Large intestine (tissue), 3 donors: ENCODE results near the gene APC2. TPM values are rescaled to one million over a fixed set of nuclear protein-coding genes. Genes with fewer than 3 reads are reported as not detected.
"Not testable (repeated sequence)": the region's sequence is repeated elsewhere in the genome, so short reads cannot be mapped to it uniquely, and the experiment has no call there.

Source experiments
- DNase-seq, 2 donors: peaks; one replicate each; pipeline versions ENCODE4 v3.0.0 to v3.0.0-alpha.2; 2013
- H3K27ac ChIP-seq: one replicate; pipeline ENCODE4 v1.5.1; 2013; ENCODE audit warnings: low read length
- H3K27me3 ChIP-seq: 2 replicates; pipeline ENCODE4 v1.6.1; 2013; ENCODE audit warnings: low read length; ENCODE audit not compliant: control insufficient read depth, insufficient read depth
- H3K36me3 ChIP-seq: 2 replicates; pipeline ENCODE4 v1.6.1; 2013; ENCODE audit warnings: low read length; ENCODE audit not compliant: control insufficient read depth, insufficient read depth
- H3K4me1 ChIP-seq: one replicate; pipeline ENCODE4 v1.6.1; 2013; ENCODE audit warnings: low read length; ENCODE audit not compliant: control insufficient read depth, insufficient read depth
- H3K4me3 ChIP-seq: one replicate; pipeline ENCODE4 v1.5.1; 2013; ENCODE audit warnings: low read length
- H3K9me3 ChIP-seq: one replicate; pipeline ENCODE4 v1.6.1; 2013; ENCODE audit warnings: mild to moderate bottlenecking, low read depth, low read length, moderate library complexity; ENCODE audit not compliant: control insufficient read depth
- WGBS: methylation state at CpG from one replicate; pipeline ENCODE4 v1.1.5; 2013; ENCODE audit warnings: low lambda C conversion rate; ENCODE audit not compliant: insufficient coverage; 5-methylcytosine and 5-hydroxymethylcytosine counted together
- polyA plus RNA-seq: library from polyadenylated mRNA; unstranded; fragments of 120-200 nt; gene quantifications from one replicate; pipeline ENCODE4 v1.2.1, GENCODE V29; 2013

Gene APC2
- polyA plus RNA-seq, 1 donor = 5.6 TPM

GRCh38 chr19:1491849-1492170 is 41.9 kb downstream of the APC2 start:
- no CpG with 5 or more reads among the region's 12 CpGs for WGBS
- Histone ChIP-seq H3K27ac (peak overlapping the region; percentile 83), H3K27me3 (peaks cover 5% of the 10 kb centered on the region), H3K4me3 (peak overlapping the region; percentile 92), H3K4me1 (peaks cover 49% of the 10 kb centered on the region), H3K9me3 (peaks cover 12% of the 10 kb centered on the region), H3K36me3 (peaks cover 4% of the 10 kb centered on the region)
- DNase-seq = peak in 1 of 2 donors; percentile 43

DNA sequence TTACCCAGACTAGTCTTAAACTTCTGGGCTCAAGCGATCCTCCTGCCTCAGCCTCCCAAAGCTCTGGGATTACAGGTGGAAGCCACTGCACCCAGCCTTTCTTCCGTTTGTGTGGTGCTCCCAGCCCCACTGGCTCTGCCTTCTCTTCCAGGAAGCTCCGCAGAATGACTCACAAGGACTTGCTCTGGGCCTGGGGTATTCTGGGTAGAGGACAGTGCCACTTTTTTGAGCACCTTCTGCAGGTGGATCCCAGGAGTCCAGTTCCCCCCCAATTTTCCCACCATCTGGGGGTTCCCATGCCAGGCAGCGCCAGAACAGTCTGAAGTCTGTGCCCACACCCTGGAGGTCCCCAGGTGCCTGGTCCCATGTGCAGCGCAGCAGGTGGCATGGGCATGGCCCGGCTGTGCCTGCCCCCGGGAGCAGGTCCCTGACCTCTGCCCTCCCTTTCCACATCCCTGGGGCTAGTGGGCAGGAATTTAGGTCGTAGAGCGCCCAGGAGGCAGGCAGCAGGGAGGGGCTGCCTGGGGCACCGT is 42.6 kb downstream of the APC2 start:
- Histone ChIP-seq H3K27me3 (peaks cover 5% of the 10 kb centered on the region), H3K4me3 (peak overlapping the region; percentile 92), H3K27ac (peak overlapping the region; percentile 83), H3K36me3 (peaks cover 7% of the 10 kb centered on the region), H3K4me1 (peaks cover 56% of the 10 kb centered on the region), H3K9me3 (peaks cover 18% of the 10 kb centered on the region)
- DNase-seq = peak in 1 of 2 donors; percentile 82
- WGBS = no CpG with 5 or more reads among the region's 10 CpGs

DNA sequence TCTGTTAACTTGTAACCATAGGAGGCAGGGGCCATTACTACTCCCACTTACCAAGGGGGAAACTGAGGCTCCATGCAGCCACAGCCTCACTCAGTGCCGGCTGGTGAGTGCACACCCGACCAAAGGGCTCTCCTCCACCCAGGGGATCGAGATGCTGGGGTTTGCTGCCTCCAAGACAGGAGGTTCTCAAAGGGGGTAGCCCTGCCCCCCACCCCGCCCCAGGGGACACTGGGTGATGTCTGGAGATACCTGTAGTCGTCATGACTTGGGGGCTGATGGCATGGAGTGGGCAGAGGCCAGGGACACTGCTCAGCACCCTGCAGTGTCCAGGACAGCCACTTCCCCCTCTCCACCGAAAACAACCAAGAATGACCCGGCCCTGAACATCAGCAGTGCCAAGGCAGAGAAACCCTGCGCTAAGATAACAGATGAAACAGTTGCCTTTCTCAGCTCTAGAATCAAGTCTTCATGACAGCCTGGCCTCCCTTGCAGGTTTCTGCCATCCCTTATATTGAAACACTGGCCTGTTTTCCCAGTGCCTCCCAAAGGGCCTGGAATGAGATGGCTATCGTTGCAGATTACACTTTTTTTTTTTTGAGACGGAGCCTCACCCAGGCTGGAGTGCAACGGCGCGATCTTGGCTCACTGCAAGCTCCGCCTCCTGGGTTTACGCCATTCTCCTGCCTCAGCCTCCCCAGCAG is 44.3 kb downstream of the APC2 start:
- WGBS = no CpG with 5 or more reads among the region's 15 CpGs
- H3K4me1 ChIP-seq = peaks cover 63% of the 10 kb centered on the region

DNA sequence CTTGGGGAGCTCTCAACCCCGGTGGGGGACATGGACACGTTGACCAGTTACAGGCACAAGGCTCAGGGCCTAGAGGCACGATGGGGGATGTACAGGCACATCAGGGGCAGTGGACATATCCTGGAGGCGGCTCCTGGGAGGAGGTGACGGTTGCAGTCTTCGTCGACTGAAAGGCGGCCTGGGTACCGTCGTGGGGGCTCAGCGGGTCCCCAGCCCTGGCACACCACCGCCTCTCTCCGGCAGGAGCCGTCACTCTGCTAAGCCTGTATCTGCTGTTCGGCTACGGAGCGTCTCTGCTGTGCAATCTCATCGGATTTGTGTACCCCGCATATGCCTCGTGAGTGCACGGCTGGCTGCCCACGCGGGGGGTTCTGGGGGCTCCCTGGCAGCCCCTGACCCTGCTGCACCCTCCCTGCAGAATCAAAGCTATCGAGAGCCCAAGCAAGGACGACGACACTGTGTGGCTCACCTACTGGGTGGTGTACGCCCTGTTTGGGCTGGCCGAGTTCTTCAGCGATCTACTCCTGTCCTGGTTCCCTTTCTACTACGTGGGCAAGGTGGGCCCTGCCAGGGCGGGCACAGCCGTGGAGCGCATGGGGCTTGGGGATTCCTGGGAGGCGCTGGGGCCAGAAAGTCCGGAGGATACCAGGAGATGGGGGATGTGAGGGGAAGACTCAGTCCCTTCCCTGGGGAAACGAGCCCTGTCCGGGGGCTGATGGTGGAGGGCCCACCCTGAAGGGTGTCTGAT is 45.3 kb downstream of the APC2 start:
- no CpG with 5 or more reads among the region's 37 CpGs for WGBS
- H3K27me3 ChIP-seq = peaks cover 5% of the 10 kb centered on the region

More for the DNA sequence above, 44.3 kb downstream of the APC2 start:
- no peak for DNase-seq
- Histone ChIP-seq H3K36me3 (peaks cover 11% of the 10 kb centered on the region), H3K4me3 (no peak overlapping the region), H3K9me3 (peaks cover 20% of the 10 kb centered on the region), H3K27ac (peak overlapping the region; percentile 83), H3K27me3 (peaks cover 5% of the 10 kb centered on the region)

GRCh38 chr19:1495799-1496713 is 46.1 kb downstream of the APC2 start:
- Histone ChIP-seq H3K36me3 (peaks cover 11% of the 10 kb centered on the region), H3K27me3 (peaks cover 5% of the 10 kb centered on the region), H3K4me1 (peaks cover 56% of the 10 kb centered on the region), H3K4me3 (no peak overlapping the region), H3K9me3 (peaks cover 34% of the 10 kb centered on the region), H3K27ac (no peak overlapping the region)
- DNase-seq = no peak
- no CpG with 5 or more reads among the region's 40 CpGs for WGBS

More for the DNA sequence above, 45.3 kb downstream of the APC2 start:
- peak overlapping the region; percentile 27 for H3K27ac ChIP-seq
- peaks cover 29% of the 10 kb centered on the region for H3K9me3 ChIP-seq
- H3K36me3 ChIP-seq = peaks cover 11% of the 10 kb centered on the region
- DNase-seq = no peak
- H3K4me1 ChIP-seq = peaks cover 55% of the 10 kb centered on the region
- no peak overlapping the region for H3K4me3 ChIP-seq

DNA sequence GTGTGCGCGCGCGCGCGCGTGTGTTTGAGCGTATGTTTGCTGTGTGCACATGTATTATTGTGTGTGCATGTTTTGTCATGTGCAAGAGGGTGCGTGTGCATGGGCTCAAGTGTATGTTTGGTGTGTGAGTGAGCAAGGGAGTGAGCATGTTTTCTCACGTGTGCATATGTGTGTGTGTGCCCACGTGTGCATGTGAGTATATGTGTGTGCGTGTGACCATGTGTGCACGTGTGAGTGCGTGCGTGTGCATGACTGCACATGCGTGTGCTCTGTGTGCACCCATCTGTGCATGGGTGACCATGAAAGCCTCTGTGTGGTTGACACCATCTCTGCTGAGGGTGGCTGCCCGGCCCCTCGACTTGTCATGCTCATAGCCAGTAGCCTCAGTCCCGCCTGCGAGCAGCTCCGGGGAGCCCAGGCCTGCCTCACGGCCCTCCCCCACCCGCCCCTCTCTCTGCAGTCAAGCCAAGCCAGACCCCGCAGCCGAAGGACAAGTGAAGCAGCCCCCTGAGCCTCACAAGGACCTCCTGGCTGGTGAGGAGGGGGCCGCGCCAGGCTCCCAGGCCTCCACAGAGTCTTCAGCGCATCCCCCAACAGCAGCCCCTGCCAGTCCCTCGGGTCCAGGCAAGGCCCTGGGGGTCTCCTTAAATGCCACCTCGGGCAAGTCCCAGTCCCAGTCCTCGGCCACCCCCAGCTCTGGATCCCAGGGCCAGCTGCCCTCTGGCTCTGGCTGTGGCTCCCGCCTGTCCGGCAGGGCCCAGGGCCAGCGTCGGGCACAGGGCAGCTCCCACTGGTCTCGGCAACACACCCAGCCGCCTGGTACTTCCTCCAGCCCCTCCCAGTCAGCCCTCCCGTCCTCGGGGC is 47.0 kb downstream of the APC2 start:
- DNase-seq = no peak
- Histone ChIP-seq H3K27ac (peak overlapping the region; percentile 17), H3K36me3 (peaks cover 11% of the 10 kb centered on the region), H3K4me1 (peaks cover 64% of the 10 kb centered on the region), H3K4me3 (no peak overlapping the region), H3K27me3 (no peaks in the 10 kb centered on the region), H3K9me3 (peaks cover 34% of the 10 kb centered on the region)
- no CpG with 5 or more reads among the region's 39 CpGs for WGBS

GRCh38 chr19:1497578-1498235 is 47.8 kb downstream of the APC2 start:
- H3K36me3 ChIP-seq = peaks cover 11% of the 10 kb centered on the region
- H3K4me1 ChIP-seq = peaks cover 63% of the 10 kb centered on the region
- H3K27ac ChIP-seq = peak overlapping the region; percentile 17
- peaks cover 34% of the 10 kb centered on the region for H3K9me3 ChIP-seq
- no peak for DNase-seq
- H3K27me3 ChIP-seq = no peaks in the 10 kb centered on the region
- WGBS = no CpG with 5 or more reads among the region's 25 CpGs
- no peak overlapping the region for H3K4me3 ChIP-seq

DNA sequence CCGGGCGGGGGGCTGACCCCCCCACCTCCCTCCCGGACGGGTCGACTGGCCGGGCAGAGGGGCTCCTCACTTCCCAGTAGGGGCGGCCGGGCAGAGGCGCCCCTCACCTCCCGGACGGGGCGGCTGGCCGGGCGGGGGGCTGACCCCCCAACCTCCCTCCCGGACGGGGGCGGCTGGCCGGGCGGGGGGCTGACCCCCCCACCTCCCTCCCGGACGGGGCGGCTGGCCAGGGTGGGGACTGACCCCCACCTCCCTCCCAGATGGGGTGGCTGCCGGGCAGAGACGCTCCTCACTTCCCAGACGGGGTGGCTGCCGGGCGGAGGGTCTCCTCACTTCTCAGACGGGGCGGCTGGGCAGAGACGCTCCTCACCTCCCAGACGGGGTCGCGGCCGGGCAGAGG is 49.3 kb downstream of the APC2 start:
- not testable (repeated sequence) for H3K27me3 ChIP-seq, DNase-seq, H3K4me3 ChIP-seq, H3K27ac ChIP-seq
- Histone ChIP-seq H3K9me3 (peaks cover 34% of the 10 kb centered on the region), H3K36me3 (peaks cover 11% of the 10 kb centered on the region), H3K4me1 (peaks cover 63% of the 10 kb centered on the region)
- no CpG with 5 or more reads among the region's 34 CpGs for WGBS

GRCh38 chr19:1501200-1501595 is 51.3 kb downstream of the APC2 start:
- Histone ChIP-seq H3K4me1 (peaks cover 48% of the 10 kb centered on the region), H3K27ac (peak overlapping the region; percentile 77), H3K4me3 (no peak overlapping the region), H3K27me3 (peaks cover 8% of the 10 kb centered on the region), H3K9me3 (peaks cover 29% of the 10 kb centered on the region), H3K36me3 (peaks cover 18% of the 10 kb centered on the region)
- DNase-seq = peak; percentile 80 to 92
- no CpG with 5 or more reads among the region's 9 CpGs for WGBS
